Gastroesophageal sphincter (tissue), 3 donors: ENCODE measurements around the gene DNTT.

Experiments used
- CTCF ChIP-seq, 4 experiments: fragments of 200-600 bp in 2 of 4; fragments of 450-650 bp in 2 of 4; sonication (generic) in 1 of 4; IDR thresholded peaks; one replicate each; pipeline ENCODE4 v1.5.1; 2017 to 2019; ENCODE audit warnings: antibody characterized with exemption in 4 of 4, mild to moderate bottlenecking in 2 of 4, moderate library complexity in 2 of 4
- EP300 ChIP-seq: sonication (generic); formaldehyde crosslinking; IDR thresholded peaks from one replicate; pipeline ENCODE4 v1.6.1; 2017; ENCODE audit warnings: antibody characterized with exemption, mild to moderate bottlenecking
- POLR2A ChIP-seq, 2 donors: fragments of 450-650 bp; IDR thresholded peaks; one replicate each; pipeline ENCODE4 v1.6.1; 2017; ENCODE audit warnings: antibody characterized with exemption in 2 of 2, mild to moderate bottlenecking in 2 of 2, moderate library complexity in 1 of 2
- POLR2AphosphoS5 ChIP-seq: sonication (generic); formaldehyde crosslinking; IDR thresholded peaks from one replicate; pipeline ENCODE4 v1.6.1; 2017; ENCODE audit warnings: antibody characterized with exemption

GRCh38 chr10:96342402-96342801 lies 38.2 kb downstream of the DNTT start:
- TF ChIP-seq CTCF (IDR thresholded peaks at IDR 0.05) (no peak), POLR2A (IDR thresholded peaks at IDR 0.05) (no peak), POLR2AphosphoS5 (no peak), EP300 (no peak)
